AG10803 (cell line): ENCODE results near the gene TGFBR3.
"Not testable (repeated sequence)": the region's sequence is repeated elsewhere in the genome, so short reads cannot be mapped to it uniquely, and the experiment has no call there.

ENCODE experiments used
- DNase-seq: peaks from one replicate; pipeline ENCODE4 v3.0.0; 2010; ENCODE audit warnings: low read depth
- H3K4me3 ChIP-seq: 2 replicates; pipeline ENCODE4 v1.5.1; 2011; ENCODE audit warnings: mild to moderate bottlenecking, low read length, control low read depth
- CTCF ChIP-seq: conservative IDR thresholded peaks from 2 replicates; pipeline ENCODE4 v1.5.1; 2011; ENCODE audit warnings: mild to moderate bottlenecking, low read length, control low read depth, inconsistent platforms

The TGFBR3 gene

DNA sequence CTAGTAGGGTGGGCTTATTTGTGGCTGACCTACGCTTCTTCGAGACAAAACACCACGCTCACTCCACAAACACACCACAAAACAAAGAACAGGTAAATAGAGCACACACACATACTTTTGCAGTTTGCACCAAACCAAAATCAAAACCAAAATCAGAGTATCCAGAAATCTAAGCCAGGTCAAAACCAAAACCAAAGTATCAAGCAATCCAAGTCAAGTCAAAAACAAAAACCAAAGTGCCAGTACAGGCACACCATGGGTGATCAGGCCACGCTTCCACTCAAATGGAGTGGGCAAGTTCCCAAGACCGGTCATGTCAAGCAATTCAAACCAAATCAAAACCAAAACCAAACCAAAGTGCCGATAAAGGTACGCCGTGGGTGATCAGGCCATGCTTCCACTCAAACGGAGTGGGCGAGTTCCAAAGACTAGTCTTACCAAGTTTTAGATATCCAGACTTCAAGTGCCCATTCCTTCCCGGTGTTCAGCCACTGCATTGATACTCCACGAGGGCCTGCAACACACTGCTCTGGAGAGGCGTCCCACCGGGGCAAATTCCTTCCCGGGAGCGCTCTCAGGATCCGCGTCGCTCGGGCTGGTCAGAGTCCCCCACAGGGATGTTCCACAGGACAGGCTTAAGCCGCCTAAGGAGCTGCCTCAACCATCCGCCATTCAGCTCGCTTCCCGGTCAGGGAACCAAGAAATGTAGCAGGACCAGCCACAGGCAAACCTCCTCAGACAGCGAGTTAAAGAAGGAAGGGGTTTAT, 216.2 kb downstream of the TGFBR3 start:
- DNase-seq: no peak
- TF ChIP-seq CTCF: no peak
- H3K4me3 ChIP-seq: no peak overlapping the region

- not testable (repeated sequence) for DNase-seq, H3K4me3 ChIP-seq
These were observed 219.3 kb downstream of the TGFBR3 start for GRCh38 chr1:91666651-91667050.

- DNase-seq: no peak
These were observed 224.8 kb downstream of the TGFBR3 start for GRCh38 chr1:91661121-91661520.

GRCh38 chr1:91660708-91661107, 225.2 kb downstream of the TGFBR3 start:
- DNase-seq: no peak
- H3K4me3 ChIP-seq: no peak overlapping the region
- no peak for TF ChIP-seq CTCF

More at GRCh38 chr1:91661121-91661520, 224.8 kb downstream of the TGFBR3 start:
- no peak overlapping the region for H3K4me3 ChIP-seq
- TF ChIP-seq CTCF: no peak

- no peak for TF ChIP-seq CTCF
- no peak for DNase-seq
- H3K4me3 ChIP-seq: no peak overlapping the region
These were observed 230.0 kb downstream of the TGFBR3 start for GRCh38 chr1:91655912-91656449.

DNA sequence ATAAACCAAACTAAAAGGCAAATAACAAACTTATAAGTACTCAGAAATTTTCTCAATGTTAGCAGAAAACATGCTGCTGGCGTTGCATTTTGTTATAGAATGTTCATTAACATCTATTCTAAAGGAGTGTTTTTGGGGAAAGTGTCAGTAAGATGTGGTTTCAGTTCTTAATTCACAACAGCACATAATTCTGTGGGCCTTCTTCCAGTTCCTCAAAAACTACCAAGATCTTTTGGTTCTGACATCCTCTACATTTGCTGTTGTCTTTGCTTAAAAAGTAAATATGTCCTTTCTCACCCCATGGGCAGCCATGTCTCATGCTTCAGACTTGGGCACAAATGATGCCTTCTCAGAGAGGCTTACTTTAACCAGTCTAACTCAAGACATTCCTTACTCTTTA, 232.8 kb downstream of the TGFBR3 start:
- TF ChIP-seq CTCF: no peak
- no peak overlapping the region for H3K4me3 ChIP-seq
- no peak for DNase-seq

- peak; percentile 37 for DNase-seq
- H3K4me3 ChIP-seq: no peak overlapping the region
- no peak for TF ChIP-seq CTCF
These were observed 234.3 kb downstream of the TGFBR3 start for GRCh38 chr1:91651661-91652071.
